GM12874 (cell line): Measurements from ENCODE around the gene NDST1.

Source experiments
- TF ChIP-seq, protein P1 (sequence below): IDR thresholded peaks from 2 replicates; pipeline ENCODE4 v1.5.1; 2011; ENCODE audit warnings: low read depth, mild to moderate bottlenecking, control low read depth, low read length, moderate library complexity; ENCODE audit not compliant: insufficient read depth

The NDST1 gene

DNA sequence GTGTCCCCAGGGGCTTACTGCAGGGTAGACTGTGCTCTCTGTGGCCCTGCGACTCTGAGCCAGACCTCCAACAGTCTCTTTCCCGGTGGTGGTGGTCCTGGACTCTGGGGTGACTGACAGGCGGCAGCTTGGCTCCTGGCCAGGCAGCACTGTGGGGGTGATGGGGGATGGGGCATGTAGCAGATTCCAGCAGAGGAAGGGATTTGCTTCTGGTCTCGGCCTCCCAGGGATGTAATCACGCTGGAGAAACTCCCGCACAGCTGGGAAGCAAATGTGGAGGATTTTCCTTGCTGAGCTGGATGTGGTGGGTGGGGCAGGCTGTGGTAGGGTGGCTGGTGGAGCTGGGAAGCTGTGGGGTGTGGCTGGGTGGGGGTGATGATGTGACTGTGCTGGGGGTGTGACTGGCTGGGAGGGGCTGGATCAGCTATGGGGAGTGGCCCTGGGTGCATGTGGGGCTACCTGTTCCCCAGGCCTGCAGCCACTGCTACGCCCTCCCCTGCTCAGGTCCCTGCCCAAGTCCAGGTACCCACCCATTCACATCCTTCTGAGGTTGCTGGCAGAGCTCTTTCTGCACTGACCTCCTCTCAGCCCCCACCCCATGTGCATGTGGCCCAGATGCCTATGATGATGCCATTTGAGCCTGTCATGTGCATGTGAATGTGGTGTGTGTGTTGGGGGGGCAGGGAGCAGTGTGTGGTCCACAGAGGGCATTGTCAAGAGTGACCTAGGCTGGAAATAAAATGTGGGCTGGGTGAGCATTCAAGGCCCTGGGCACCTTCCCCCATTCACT lies 3.8 kb downstream of the NDST1 start:
- TF ChIP-seq, protein P1, sequence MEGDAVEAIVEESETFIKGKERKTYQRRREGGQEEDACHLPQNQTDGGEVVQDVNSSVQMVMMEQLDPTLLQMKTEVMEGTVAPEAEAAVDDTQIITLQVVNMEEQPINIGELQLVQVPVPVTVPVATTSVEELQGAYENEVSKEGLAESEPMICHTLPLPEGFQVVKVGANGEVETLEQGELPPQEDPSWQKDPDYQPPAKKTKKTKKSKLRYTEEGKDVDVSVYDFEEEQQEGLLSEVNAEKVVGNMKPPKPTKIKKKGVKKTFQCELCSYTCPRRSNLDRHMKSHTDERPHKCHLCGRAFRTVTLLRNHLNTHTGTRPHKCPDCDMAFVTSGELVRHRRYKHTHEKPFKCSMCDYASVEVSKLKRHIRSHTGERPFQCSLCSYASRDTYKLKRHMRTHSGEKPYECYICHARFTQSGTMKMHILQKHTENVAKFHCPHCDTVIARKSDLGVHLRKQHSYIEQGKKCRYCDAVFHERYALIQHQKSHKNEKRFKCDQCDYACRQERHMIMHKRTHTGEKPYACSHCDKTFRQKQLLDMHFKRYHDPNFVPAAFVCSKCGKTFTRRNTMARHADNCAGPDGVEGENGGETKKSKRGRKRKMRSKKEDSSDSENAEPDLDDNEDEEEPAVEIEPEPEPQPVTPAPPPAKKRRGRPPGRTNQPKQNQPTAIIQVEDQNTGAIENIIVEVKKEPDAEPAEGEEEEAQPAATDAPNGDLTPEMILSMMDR = no peak

GRCh38 chr5:150512368-150512747 lies 4.4 kb downstream of the NDST1 start:
- TF ChIP-seq, protein P1 = no peak

DNA sequence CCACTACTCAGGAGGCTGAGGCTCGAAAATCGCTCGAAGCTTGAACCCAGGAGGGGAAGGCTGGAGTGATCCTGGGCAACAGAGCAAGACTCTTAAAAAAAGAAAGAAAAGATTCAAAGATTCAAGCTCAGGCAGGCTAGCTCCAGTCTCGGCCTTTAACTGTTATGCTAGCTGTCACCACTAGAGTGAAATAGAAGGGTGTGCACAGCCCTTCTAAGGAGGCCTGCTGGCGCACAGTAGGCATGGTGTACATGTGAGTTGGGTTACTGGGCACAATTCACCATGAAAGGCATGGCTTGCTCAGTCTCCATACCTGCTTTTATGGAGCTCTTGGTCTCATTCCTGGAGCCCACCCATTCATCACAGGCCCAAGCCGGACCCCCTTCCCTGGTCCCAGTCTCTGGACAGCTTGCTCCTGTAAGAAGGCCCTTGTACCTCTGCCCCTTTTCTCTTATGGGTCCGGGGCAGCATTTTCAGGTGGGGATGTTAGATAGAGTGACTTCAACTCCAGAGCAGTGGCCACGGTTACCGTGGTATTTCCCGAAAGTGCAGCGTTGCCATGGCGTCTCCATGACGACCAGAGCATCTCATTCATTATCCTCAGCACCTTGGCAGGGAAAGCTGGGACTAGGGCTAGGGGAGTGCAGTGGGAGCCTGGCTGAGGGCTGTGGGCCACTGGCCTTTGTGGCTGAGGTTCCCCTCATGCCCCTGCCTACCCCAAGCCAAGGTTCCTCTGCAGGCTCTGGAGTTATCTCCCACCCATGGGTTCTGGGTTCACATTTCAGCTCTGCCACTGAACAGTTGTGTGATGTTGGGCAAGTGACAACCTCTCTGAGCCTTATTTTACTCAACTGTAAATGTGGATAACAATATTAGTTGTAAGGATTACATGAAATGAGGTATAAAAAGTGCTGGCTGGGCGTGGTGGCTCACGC lies 5.7 kb downstream of the NDST1 start:
- TF ChIP-seq, protein P1 = peak; percentile 21; the same call in 1 of the 2 replicates

DNA sequence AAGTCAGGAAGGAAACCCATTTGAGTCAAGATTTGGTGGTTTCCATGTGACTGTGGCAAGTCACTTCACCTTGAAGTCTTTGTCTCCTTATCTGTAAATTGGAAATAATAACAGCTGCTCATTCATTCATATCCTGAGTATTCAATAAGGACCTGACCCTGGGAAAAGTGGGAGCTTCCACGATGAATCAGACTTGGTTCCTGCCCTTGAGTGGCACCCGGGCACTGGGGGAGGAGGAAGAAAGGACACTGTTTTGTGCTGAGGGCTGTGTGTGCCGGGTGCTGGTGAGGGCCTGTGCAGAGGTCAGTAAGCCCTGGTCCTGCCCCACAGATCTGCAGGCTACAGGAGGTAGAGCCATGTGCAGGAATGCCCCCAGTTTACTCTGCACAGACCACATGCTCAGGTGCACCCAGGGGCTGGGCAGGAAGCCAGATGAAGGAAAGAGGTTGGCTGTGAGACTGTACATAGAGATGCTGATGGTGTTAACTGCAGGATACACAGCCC lies 6.8 kb downstream of the NDST1 start:
- TF ChIP-seq, protein P1 = no peak

- TF ChIP-seq, protein P1 = no peak
Observed at GRCh38 chr5:150515446-150515845, 7.5 kb downstream of the NDST1 start.

DNA sequence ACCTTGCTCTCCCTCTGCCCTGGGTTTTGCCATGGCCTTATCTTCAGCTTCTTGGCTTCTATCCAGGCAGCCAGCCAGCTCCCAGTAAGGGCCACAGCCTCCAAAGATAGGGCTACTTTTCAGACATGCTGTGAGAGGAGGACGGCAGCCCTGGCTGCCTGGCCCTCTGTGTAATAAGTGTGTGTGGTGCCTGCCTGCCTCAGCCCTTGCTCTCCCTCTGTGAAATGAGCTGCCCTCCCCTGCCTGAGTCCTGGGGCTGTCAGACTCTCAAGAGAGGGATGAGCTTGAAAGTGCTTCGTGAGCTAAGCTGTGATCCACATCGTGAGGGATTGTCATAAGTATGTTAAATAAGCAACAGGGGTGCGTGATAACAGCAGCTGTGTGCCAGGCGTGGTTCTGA lies 8.1 kb downstream of the NDST1 start:
- TF ChIP-seq, protein P1 = no peak
